BE2C (cell line): ENCODE data around the gene ERCC5.

ENCODE experiments used
- DNase-seq: peaks from one replicate; pipeline ENCODE4 v3.0.0-alpha.2; 2020
- H3K27me3 ChIP-seq: fragments of 250-450 bp; sonication (Bioruptor Pico); 2 replicates; pipeline ENCODE4 v1.5.1; 2020; ENCODE audit warnings: mild to moderate bottlenecking
- H3K36me3 ChIP-seq: fragments of 250-450 bp; sonication (Bioruptor Pico); 2 replicates; pipeline ENCODE4 v1.5.1; 2020; ENCODE audit warnings: mild to moderate bottlenecking
- H3K4me1 ChIP-seq: fragments of 250-450 bp; sonication (Bioruptor Pico); 2 replicates; pipeline ENCODE4 v1.5.1; 2020
- H3K4me3 ChIP-seq: 2 replicates; pipeline ENCODE4 v1.5.1; 2011; ENCODE audit warnings: low read depth, low read length
- H3K9me3 ChIP-seq: fragments of 250-450 bp; sonication (Bioruptor Pico); 2 replicates; pipeline ENCODE4 v1.5.1; 2020
- CTCF ChIP-seq: IDR thresholded peaks from 2 replicates; pipeline ENCODE4 v1.5.1; 2012; ENCODE audit warnings: mild to moderate bottlenecking, low read depth, low read length

Gene ERCC5

GRCh38 chr13:102879793-102880499 is 34.1 kb downstream of the ERCC5 start:
- no peaks in the 10 kb centered on the region for H3K9me3 ChIP-seq
- DNase-seq = no peak
- no peaks in the 10 kb centered on the region for H3K4me1 ChIP-seq
- TF ChIP-seq CTCF = no peak
- no peaks in the 10 kb centered on the region; the same call in 1 of the 2 replicates for H3K27me3 ChIP-seq
- H3K4me3 ChIP-seq = no peak overlapping the region
- H3K36me3 ChIP-seq = peaks cover 16% of the 10 kb centered on the region

DNA sequence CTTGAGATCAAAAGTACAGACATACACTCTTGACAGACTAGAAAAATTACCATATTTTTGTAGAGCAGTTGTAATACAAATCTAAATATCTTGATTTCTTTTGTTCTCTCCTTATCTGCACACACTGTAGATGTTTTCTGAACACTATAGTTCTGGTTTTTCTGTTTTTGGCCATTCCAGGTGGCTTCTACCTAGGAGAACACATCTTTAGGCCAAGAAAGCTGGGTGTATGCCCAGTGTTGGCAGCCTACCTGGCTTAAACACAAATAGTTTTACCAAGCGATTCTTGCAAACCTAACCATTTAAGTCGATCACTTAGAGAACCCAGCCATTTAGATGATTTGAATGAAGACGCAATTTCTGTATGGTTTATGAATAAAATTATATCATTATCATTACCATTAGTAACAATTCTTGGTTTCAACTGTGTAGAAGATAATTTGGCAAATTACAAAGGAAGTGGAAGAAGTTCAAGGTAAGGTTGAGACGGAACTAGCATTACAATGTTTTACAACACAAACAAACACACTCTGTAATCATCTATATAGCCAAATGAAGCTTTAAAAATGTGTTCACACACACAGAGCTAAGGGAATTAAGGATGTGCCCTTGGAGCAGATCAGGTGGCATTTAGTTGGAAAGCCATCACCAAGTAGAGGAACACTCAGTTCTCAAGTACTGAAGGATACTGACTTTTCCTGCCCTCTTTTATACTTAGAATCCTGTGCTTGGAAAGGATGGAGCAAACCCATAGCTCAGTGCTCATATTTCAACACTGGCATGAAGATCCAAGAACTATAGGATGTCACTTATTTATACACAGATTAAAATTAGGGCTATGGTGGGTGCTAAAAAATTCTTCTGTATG is 36.2 kb downstream of the ERCC5 start:
- Histone ChIP-seq H3K4me1 (no peaks in the 10 kb centered on the region), H3K36me3 (no peaks in the 10 kb centered on the region), H3K4me3 (no peak overlapping the region), H3K27me3 (peaks cover 3% of the 10 kb centered on the region), H3K9me3 (no peaks in the 10 kb centered on the region)
- no peak for TF ChIP-seq CTCF
- DNase-seq = no peak

DNA sequence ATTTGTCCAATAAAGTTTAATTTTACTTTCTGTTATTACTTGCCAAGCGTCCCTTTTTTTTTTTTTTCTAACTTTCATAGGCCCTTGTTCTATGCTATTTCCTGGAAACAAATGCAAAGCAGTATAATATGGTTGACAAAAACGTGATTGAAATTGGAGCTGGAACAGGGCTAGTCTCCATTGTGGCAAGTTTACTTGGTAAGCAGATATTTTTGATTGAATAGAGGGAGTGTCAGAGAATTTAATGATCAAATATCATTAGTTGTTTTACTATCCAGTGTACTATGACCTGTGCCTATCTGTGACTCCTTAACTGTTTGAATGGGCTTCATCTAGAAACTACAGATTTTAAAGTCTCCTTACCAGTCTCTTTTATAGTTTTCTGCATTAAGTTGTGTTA is 46.7 kb downstream of the ERCC5 start:
- Histone ChIP-seq H3K4me3 (no peak overlapping the region), H3K9me3 (no peaks in the 10 kb centered on the region), H3K27me3 (no peaks in the 10 kb centered on the region), H3K4me1 (no peaks in the 10 kb centered on the region), H3K36me3 (no peaks in the 10 kb centered on the region)
- DNase-seq = no peak
- TF ChIP-seq CTCF = no peak

DNA sequence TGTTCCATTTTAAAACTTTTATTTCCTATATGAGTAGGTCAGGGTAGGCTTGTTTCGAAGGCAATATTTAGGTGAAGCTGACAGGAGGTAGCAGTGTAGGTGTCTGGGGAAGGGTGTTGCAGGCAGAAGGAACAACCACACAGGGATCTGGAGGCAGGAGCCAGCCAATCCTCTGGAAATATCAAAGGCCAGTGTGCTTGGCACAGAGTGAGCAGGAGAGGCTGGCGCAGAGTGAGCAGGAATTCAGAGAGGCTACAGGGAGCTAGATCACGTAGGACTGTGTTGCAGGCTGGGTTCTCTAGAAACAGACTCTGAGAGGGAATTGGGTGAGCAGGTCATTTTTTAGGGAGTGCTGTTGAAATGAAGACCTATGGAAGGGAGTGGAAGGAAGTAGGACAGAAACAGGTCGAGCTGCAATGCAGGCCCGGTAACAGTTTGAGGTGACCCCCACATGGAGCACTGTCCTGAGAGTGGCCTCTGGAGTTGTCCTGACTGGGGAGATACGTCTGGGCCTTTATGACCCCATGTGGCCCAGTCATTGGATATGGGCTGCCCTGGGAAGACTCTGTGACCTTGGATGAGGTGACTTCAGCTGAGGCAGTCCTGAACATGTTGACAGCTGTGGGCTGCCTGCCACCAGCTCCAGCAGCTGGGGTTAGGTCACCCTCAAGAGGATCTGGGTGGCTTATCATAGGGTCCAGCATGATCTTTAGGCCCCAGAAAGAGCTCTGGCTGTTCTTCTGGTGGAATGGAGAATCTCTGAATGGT is 51.7 kb downstream of the ERCC5 start:
- no peak for DNase-seq
- Histone ChIP-seq H3K4me1 (no peaks in the 10 kb centered on the region), H3K27me3 (peaks cover 2% of the 10 kb centered on the region; the same call in 1 of the 2 replicates), H3K36me3 (no peaks in the 10 kb centered on the region), H3K4me3 (no peak overlapping the region), H3K9me3 (no peaks in the 10 kb centered on the region)
- TF ChIP-seq CTCF = no peak

DNA sequence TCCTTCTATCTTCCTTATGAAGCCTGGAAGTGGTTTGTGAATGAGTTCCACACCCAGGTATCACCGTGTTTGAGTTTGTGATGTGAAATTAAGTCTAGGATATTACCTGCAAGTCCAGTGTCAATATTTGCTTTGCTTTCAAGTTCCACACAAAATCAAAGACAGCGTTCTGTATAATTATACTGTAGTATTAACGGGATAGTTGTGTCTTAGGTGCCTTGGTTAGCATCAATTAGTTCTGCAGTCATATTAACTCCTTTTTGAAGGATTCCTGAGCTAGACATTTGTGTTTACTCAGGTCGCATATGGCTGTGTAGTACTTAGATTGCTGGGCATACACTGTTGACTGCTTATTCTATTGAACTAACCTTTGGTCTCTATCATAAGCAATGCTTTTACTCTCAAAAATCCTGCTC is 54.4 kb downstream of the ERCC5 start:
- no peaks in the 10 kb centered on the region for H3K36me3 ChIP-seq
- H3K27me3 ChIP-seq = peaks cover 10% of the 10 kb centered on the region
- no peak for TF ChIP-seq CTCF
- no peak for DNase-seq
- H3K4me3 ChIP-seq = no peak overlapping the region
- H3K4me1 ChIP-seq = no peaks in the 10 kb centered on the region
- H3K9me3 ChIP-seq = no peaks in the 10 kb centered on the region
